HepG2 (cell line): Measurements from ENCODE around the gene PRMT7. TPM values are rescaled to one million over a fixed set of nuclear protein-coding genes. Genes with fewer than 3 reads are reported as not detected.

Source experiments
- ATAC-seq: fragments of 200-7000 bp; cut with Tn5 transposase; 3 replicates; pipeline ENCODE4 v1.9.1; 2020; ENCODE audit warnings: mild to moderate bottlenecking, moderate library complexity
- BruUV-seq: library from RNA; stranded (reverse); fragments of 400-500 nt; replicated peaks from 2 replicates; lab custom pipeline; 2021; lab: Mats Ljungman, UMichigan
- CTCF ChIA-PET: fragments of 300-600 bp; formaldehyde crosslinking; extraction: SDS; loops from one replicate; lab custom pipeline; 2021; ENCODE audit warnings: low total read pairs, inconsistent platforms, low intra/inter-chr PET ratio; lab: Yijun Ruan, JAX
- POLR2A ChIA-PET: fragments of 350-600 bp; sonication (Branson Sonifier 250); formaldehyde crosslinking; loops from one replicate; lab custom pipeline; 2020; ENCODE audit warnings: antibody characterized with exemption, inconsistent platforms; lab: Yijun Ruan, JAX
- DNase-seq: peaks from one replicate; pipeline ENCODE4 v3.0.0-alpha.2; 2015; ENCODE audit warnings: low spot score
- FAIRE-seq: peaks from 3 replicates; lab custom pipeline; 2011; peaks lifted over from hg19 to GRCh38; lab: Jason Lieb, UNC
- H2AFZ ChIP-seq: one replicate; pipeline ENCODE4 v1.6.1; 2011; ENCODE audit warnings: low read length, inconsistent platforms
- H3K27ac ChIP-seq: fragments of 300-600 bp; 3 replicates; pipeline ENCODE4 v1.8.0; 2011; ENCODE audit warnings: mixed run types, mild to moderate bottlenecking, mixed read lengths, low read length, inconsistent platforms; ENCODE audit not compliant: insufficient read depth; ENCODE audit errors: extremely low read length
- H3K27me3 ChIP-seq, 2 experiments: fragments of 200-600 bp in 1 of 2; 2 replicates in 1 of 2; 3 replicates in 1 of 2; pipeline versions ENCODE4 v1.6.0 to v1.8.0; 2011; ENCODE audit warnings: low read length in 2 of 2, mild to moderate bottlenecking in 2 of 2, moderate library complexity in 2 of 2, inconsistent platforms in 1 of 2; ENCODE audit not compliant: insufficient read depth in 2 of 2, control insufficient read depth in 1 of 2
- H3K36me3 ChIP-seq, 2 experiments: fragments of 200-600 bp in 1 of 2; replicated peaks in 1 of 2; 2 replicates in 1 of 2; 3 replicates in 1 of 2; pipeline versions ENCODE4 v1.5.1 to v1.8.0; 2011; ENCODE audit warnings: low read length in 2 of 2, inconsistent platforms in 1 of 2; ENCODE audit not compliant: insufficient read depth in 2 of 2, control insufficient read depth in 1 of 2
- H3K4me1 ChIP-seq: 2 replicates; pipeline ENCODE4 v1.5.1; 2012; ENCODE audit warnings: low read length, inconsistent platforms; ENCODE audit not compliant: insufficient read depth
- H3K4me2 ChIP-seq: 2 replicates; pipeline ENCODE4 v1.6.0; 2011; ENCODE audit warnings: low read depth, low read length, inconsistent platforms
- H3K4me3 ChIP-seq, 3 experiments: fragments of 200-600 bp in 1 of 3; sonication (generic), shearing (Covaris generic) in 1 of 3; replicated peaks in 1 of 3; 2 replicates each; pipeline ENCODE4 v1.5.1; 2011 to 2016; ENCODE audit warnings: low read length in 3 of 3, inconsistent platforms in 2 of 3, low read depth in 2 of 3, mild to moderate bottlenecking in 2 of 3, control low read depth in 1 of 3, mixed read lengths in 1 of 3; ENCODE audit not compliant: insufficient read depth in 1 of 3
- H3K79me2 ChIP-seq: one replicate; pipeline ENCODE4 v1.6.1; 2011; ENCODE audit warnings: low read length, inconsistent platforms; ENCODE audit not compliant: insufficient read depth
- H3K9ac ChIP-seq: 2 replicates; pipeline ENCODE4 v1.6.0; 2011; ENCODE audit warnings: mild to moderate bottlenecking, low read depth, low read length, inconsistent platforms; ENCODE audit not compliant: insufficient read depth
- H3K9me3 ChIP-seq: 2 replicates; pipeline ENCODE4 v1.5.1; 2012; ENCODE audit warnings: mild to moderate bottlenecking, low read length
- H4K20me1 ChIP-seq: 2 replicates; pipeline ENCODE4 v1.6.0; 2011; ENCODE audit warnings: inconsistent platforms, mild to moderate bottlenecking, low read length, moderate library complexity; ENCODE audit not compliant: insufficient read depth
- KLF9 ChIP-seq: IDR thresholded peaks from 2 replicates; pipeline ENCODE4 v1.6.1; 2016; ENCODE audit warnings: low read depth
- MIXL1 ChIP-seq: IDR thresholded peaks from 2 replicates; pipeline ENCODE4 v1.6.1; 2016
- RBFOX2 ChIP-seq: fragments of 200-400 bp; formaldehyde crosslinking; IDR thresholded peaks from 2 replicates; pipeline ENCODE4 v1.6.1; 2017; ENCODE audit warnings: low read depth, mild to moderate bottlenecking, low read length
- SIN3A ChIP-seq: IDR thresholded peaks from 2 replicates; pipeline ENCODE4 v1.6.1; 2011; ENCODE audit warnings: low read depth, mild to moderate bottlenecking, control low read depth, low read length, borderline replicate concordance
- SUZ12 ChIP-seq: fragments of 150-350 bp; IDR thresholded peaks from 2 replicates; pipeline ENCODE4 v1.6.1; 2014; ENCODE audit warnings: low read depth, low read length
- ZNF318 ChIP-seq: sonication (generic); formaldehyde crosslinking; IDR thresholded peaks from 2 replicates; pipeline ENCODE4 v1.4.0; 2020; ENCODE audit warnings: mild to moderate bottlenecking, missing genetic modification reagents
- ZNF589 ChIP-seq: sonication (generic); formaldehyde crosslinking; conservative IDR thresholded peaks from 2 replicates; pipeline ENCODE4 v1.8.0; 2022; ENCODE audit warnings: mild to moderate bottlenecking, moderate library complexity, missing genetic modification reagents
- ZNF883 ChIP-seq: sonication (generic); formaldehyde crosslinking; IDR thresholded peaks from 2 replicates; pipeline ENCODE4 v1.5.1; 2020; ENCODE audit warnings: mild to moderate bottlenecking, missing genetic modification reagents; ENCODE audit errors: not compliant biosample characterization
- WGBS: methylation state at CpG from one replicate; pipeline ENCODE4 v1.1.6; 2017; ENCODE audit warnings: low lambda C conversion rate; 5-methylcytosine and 5-hydroxymethylcytosine counted together
- in situ Hi-C: cut with HindIII; loops from 2 replicates; pipeline ENCODE4 v1.10.0; 2017; ENCODE audit warnings: low pct_unique_long_range_greater_than_20kb; ENCODE audit not compliant: extremely low pct_ligation_motif_present
- intact Hi-C: fragments of 100-400 bp; cut with micrococcal nuclease; formaldehyde crosslinking; loops from one replicate; pipeline ENCODE4 v1.10.0; 2022; ENCODE audit not compliant: unreplicated experiment
- polyA plus RNA-seq, 8 experiments: library from polyadenylated mRNA; depleted of rRNA in 3 of 8; stranded (reverse) in 7 of 8; unstranded in 1 of 8; fragments of >200 nt; fragmentation: Illumina TruSeq in 4 of 8; extraction: Trizol in 4 of 8; gene quantifications; 2 replicates each; pipeline versions ENCODE4 v1.2.1 to v1.2.3, GENCODE V29; 2011 to 2016; ENCODE audit warnings: low read depth in 4 of 8, missing spikeins in 1 of 8, mixed read lengths in 1 of 8; ENCODE audit not compliant: insufficient read depth in 1 of 8
- total RNA-seq, 5 experiments: library from RNA; depleted of rRNA; stranded (reverse); fragments of >200 nt; fragmentation: Illumina TruSeq; extraction: Trizol; gene quantifications; 2 replicates each; pipeline ENCODE4 v1.2.3, GENCODE V29; 2016; ENCODE audit warnings: low read depth in 1 of 5
- TF ChIP-seq, protein P1 (sequence below): sonication (generic); formaldehyde crosslinking; IDR thresholded peaks from 2 replicates; pipeline ENCODE4 v1.4.0; 2020; ENCODE audit warnings: missing genetic modification reagents
- TF ChIP-seq, protein P2 (sequence below): sonication (generic); formaldehyde crosslinking; IDR thresholded peaks from 2 replicates; pipeline ENCODE4 v1.4.0; 2020; ENCODE audit warnings: missing genetic modification reagents, borderline replicate concordance

Gene PRMT7
- total and polyA plus RNA-seq, 2 of the 13 experiments (the other 11 are each of a cell fraction or from before 2014, with no cell fraction given), result 47.5 to 55.0 TPM

DNA sequence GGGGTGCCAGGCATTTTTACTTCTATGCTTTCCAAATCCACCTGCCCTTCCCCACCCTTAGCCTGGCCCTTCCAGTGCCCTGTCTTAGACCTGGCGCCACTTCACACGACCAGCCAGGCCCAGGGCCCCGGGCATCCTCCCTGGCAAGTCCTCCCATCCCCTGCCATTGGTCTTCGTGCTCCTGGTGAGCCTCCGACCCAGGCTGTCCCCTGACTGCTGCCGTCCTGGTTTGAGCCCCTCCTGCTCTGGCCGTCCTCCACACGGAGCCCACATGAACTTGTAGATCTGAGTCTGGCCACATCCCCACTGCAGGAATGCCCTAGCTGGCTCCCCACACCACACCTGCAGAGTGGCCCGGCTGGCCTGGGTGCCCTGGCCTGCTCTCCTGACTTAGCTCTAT, 44.0 kb downstream of the PRMT7 start (continued):
- TF ChIP-seq ZNF883 (no peak), SIN3A (no peak)
- TF ChIP-seq, protein P1, sequence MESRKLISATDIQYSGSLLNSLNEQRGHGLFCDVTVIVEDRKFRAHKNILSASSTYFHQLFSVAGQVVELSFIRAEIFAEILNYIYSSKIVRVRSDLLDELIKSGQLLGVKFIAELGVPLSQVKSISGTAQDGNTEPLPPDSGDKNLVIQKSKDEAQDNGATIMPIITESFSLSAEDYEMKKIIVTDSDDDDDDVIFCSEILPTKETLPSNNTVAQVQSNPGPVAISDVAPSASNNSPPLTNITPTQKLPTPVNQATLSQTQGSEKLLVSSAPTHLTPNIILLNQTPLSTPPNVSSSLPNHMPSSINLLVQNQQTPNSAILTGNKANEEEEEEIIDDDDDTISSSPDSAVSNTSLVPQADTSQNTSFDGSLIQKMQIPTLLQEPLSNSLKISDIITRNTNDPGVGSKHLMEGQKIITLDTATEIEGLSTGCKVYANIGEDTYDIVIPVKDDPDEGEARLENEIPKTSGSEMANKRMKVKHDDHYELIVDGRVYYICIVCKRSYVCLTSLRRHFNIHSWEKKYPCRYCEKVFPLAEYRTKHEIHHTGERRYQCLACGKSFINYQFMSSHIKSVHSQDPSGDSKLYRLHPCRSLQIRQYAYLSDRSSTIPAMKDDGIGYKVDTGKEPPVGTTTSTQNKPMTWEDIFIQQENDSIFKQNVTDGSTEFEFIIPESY (CRISPR knock-in tag), result no peak
- TF ChIP-seq, all 625 proteins: peak for 0

DNA sequence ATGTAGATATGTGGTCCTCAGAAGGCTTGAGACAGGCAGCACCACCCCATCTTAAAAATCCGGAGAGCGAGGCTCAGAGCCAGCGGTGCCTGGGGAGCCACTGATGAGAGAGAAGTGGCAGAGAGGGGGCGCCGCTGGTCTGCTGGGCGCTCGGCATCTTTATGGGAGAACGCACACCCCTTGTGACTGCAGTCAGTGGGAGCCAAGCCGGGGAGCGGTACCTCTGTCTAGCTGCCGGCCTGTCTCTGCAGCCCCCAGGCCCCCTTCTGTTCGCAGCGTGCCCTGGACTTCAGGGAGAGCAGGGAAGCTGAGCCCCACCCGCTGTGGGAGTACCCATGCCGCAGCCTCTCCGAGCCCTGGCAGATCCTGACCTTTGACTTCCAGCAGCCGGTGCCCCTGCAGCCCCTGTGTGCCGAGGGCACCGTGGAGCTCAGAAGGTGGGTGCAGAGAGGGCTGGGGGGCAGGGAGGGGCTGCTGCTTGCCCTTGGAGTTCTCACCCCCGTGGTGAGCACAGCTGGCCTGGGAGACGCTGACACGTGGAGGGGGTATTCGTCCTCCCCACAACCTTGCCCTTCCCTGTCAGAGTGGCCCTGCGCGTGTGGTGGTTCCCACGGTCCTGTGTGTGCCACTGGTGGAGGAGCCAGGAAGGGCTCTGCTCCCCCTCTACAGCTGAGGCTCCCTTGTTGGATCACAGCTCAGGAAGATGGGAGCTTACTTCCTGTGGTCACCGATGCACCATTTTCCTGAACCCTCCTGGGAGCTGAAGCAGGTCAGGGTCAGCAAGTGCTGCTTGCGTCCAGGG, 44.8 kb downstream of the PRMT7 start:
- WGBS, result 95% methylated on average over 6 of the region's 28 CpGs
- in situ Hi-C loops (no loop called here), intact Hi-C loops (no loop called here)
- ATAC-seq (no peak), DNase-seq (no peak), FAIRE-seq (no peak)
- BruUV-seq, result no TSS peak
- Histone ChIP-seq H3K4me2 (no peak overlapping the region), H3K4me1 (0 out of 2 replicates have a peak, but pooled peaks cover 5% of the 10 kb centered on the region), H2AFZ (no peak overlapping the region), H3K79me2 (no peaks in the 10 kb centered on the region), H4K20me1 (no peaks in the 10 kb centered on the region; the same call in 1 of the 2 replicates), H3K9ac (no peak overlapping the region), H3K4me3 (no peak overlapping the region), H3K36me3 (peaks cover 44 to 80% of the 10 kb centered on the region in 2 experiments), H3K27me3 (no peaks in the 10 kb centered on the region), H3K27ac (no peak overlapping the region), H3K9me3 (no peaks in the 10 kb centered on the region)
- POLR2A ChIA-PET, result no interaction called here
- CTCF ChIA-PET, result no interaction called here
- no peak for TF ChIP-seq KLF9 (CRISPR knock-in tag)
- TF ChIP-seq MIXL1, result no peak
- no peak for TF ChIP-seq ZNF318 (CRISPR knock-in tag)
- TF ChIP-seq, protein P2, sequence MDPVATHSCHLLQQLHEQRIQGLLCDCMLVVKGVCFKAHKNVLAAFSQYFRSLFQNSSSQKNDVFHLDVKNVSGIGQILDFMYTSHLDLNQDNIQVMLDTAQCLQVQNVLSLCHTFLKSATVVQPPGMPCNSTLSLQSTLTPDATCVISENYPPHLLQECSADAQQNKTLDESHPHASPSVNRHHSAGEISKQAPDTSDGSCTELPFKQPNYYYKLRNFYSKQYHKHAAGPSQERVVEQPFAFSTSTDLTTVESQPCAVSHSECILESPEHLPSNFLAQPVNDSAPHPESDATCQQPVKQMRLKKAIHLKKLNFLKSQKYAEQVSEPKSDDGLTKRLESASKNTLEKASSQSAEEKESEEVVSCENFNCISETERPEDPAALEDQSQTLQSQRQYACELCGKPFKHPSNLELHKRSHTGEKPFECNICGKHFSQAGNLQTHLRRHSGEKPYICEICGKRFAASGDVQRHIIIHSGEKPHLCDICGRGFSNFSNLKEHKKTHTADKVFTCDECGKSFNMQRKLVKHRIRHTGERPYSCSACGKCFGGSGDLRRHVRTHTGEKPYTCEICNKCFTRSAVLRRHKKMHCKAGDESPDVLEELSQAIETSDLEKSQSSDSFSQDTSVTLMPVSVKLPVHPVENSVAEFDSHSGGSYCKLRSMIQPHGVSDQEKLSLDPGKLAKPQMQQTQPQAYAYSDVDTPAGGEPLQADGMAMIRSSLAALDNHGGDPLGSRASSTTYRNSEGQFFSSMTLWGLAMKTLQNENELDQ (CRISPR knock-in tag), result no peak
- TF ChIP-seq SUZ12, result no peak
- 0 out of 2 replicates have a peak, but pooled peaks have one; percentile 13 for TF ChIP-seq RBFOX2
- TF ChIP-seq ZNF589, result no peak
